ENCODE results near the gene ARHGAP5.

GRCh38 chr14:32076278-32077080 lies 625 bp upstream of the ARHGAP5 start:
- TF ChIP-seq CTCF (IDR thresholded peaks at IDR 0.05; ENCODE audit: low read length) = no peak
- TF ChIP-seq EZH2 (IDR thresholded peaks at IDR 0.05; ENCODE audit: borderline replicate concordance, low read length) = no peak

Measured in OCI-LY1 (cell line).